T-cell (primary cell): ENCODE measurements around the gene GAGE12E. TPM values are rescaled to one million over a fixed set of nuclear protein-coding genes. Genes with fewer than 3 reads are reported as not detected.
"Not testable (repeated sequence)": the region's sequence is repeated elsewhere in the genome, so short reads cannot be mapped to it uniquely, and the experiment has no call there.

Experiments
- ATAC-seq, 4 experiments: fragments of 200-7000 bp in 3 of 4; fragments of 150-1000 bp in 1 of 4; cut with Tn5 transposase; replicated peaks in 1 of 4; 1 replicate in 3 of 4; 2 replicates in 1 of 4; pipeline ENCODE4 v1.10.0; 2021; ENCODE audit warnings: moderate library complexity in 3 of 4, mild to moderate bottlenecking in 2 of 4, moderate number of reproducible peaks in 1 of 4
- CTCF ChIA-PET, 2 donors: fragments of 300-600 bp; sonication (Branson Sonifier 250); formaldehyde crosslinking; loops; one replicate each; lab custom pipeline; 2022; ENCODE audit warnings: antibody characterized with exemption in 2 of 2; lab: Charles Lee
- POLR2A ChIA-PET, 2 donors: fragments of 300-600 bp; sonication (Branson Sonifier 250); formaldehyde crosslinking; loops; one replicate each; lab custom pipeline; 2022; ENCODE audit warnings: antibody characterized with exemption in 2 of 2; lab: Charles Lee
- DNase-seq, 35 experiments: peaks; one replicate each; pipeline versions ENCODE4 v3.0.0 to v3.0.0-alpha.2; 2013 to 2023
- H3K27ac ChIP-seq: one replicate; pipeline ENCODE4 v1.5.1; 2013; ENCODE audit warnings: low read length
- H3K27me3 ChIP-seq, 2 experiments: replicated peaks in 1 of 2; 1 replicate in 1 of 2; 2 replicates in 1 of 2; pipeline versions ENCODE4 v1.6.1 to v1.7.0; 2013; ENCODE audit warnings: low read length in 1 of 2, mixed read lengths in 1 of 2; ENCODE audit not compliant: control insufficient read depth in 2 of 2, insufficient read depth in 2 of 2; ENCODE audit errors: extremely low read depth in 1 of 2
- H3K36me3 ChIP-seq, 2 donors: 1 replicate in 1 of 2; 2 replicates in 1 of 2; pipeline versions ENCODE4 v1.6.1 to v1.7.0; 2013; ENCODE audit warnings: low read length in 1 of 2; ENCODE audit not compliant: control insufficient read depth in 2 of 2, insufficient read depth in 1 of 2; ENCODE audit errors: extremely low read depth in 1 of 2
- H3K4me1 ChIP-seq, 2 experiments: 1 replicate in 1 of 2; 2 replicates in 1 of 2; pipeline versions ENCODE4 v1.6.1 to v1.7.0; 2013; ENCODE audit warnings: low read length in 2 of 2, mixed read lengths in 1 of 2; ENCODE audit not compliant: insufficient read depth in 2 of 2, control insufficient read depth in 1 of 2; ENCODE audit errors: extremely low read depth in 1 of 2
- H3K4me3 ChIP-seq, 2 donors: 1 replicate in 1 of 2; 2 replicates in 1 of 2; pipeline versions ENCODE4 v1.5.1 to v1.7.0; 2013; ENCODE audit warnings: mild to moderate bottlenecking in 2 of 2, low read length in 1 of 2, moderate library complexity in 1 of 2; ENCODE audit not compliant: control insufficient read depth in 1 of 2; ENCODE audit errors: extremely low read depth in 1 of 2
- H3K9me3 ChIP-seq: 2 replicates; pipeline ENCODE4 v1.7.0; 2013
- H3K27ac Mint-ChIP-seq, 2 donors: one replicate each; pipeline ENCODE4 v1.8.0; 2020 to 2021; ENCODE audit warnings: mild to moderate bottlenecking in 2 of 2, mixed read lengths in 2 of 2
- H3K27me3 Mint-ChIP-seq, 2 donors: one replicate each; pipeline ENCODE4 v1.8.0; 2021 to 2022; ENCODE audit warnings: mixed read lengths in 2 of 2
- H3K36me3 Mint-ChIP-seq: one replicate; pipeline ENCODE4 v1.8.0; 2021; ENCODE audit warnings: mixed read lengths
- H3K4me1 Mint-ChIP-seq, 3 donors: one replicate each; pipeline ENCODE4 v1.8.0; 2020 to 2022; ENCODE audit warnings: mixed read lengths in 3 of 3, mild to moderate bottlenecking in 1 of 3
- H3K4me3 Mint-ChIP-seq, 3 donors: one replicate each; pipeline ENCODE4 v1.8.0; 2020 to 2022; ENCODE audit warnings: mild to moderate bottlenecking in 3 of 3, mixed read lengths in 3 of 3, moderate library complexity in 3 of 3
- H3K9me3 Mint-ChIP-seq, 3 donors: one replicate each; pipeline ENCODE4 v1.8.0; 2020 to 2022; ENCODE audit warnings: mixed read lengths in 3 of 3
- WGBS: methylation state at CpG from one replicate; pipeline ENCODE4 v1.1.5; 2013; ENCODE audit warnings: missing lambda C conversion rate; ENCODE audit not compliant: insufficient coverage; 5-methylcytosine and 5-hydroxymethylcytosine counted together
- total RNA-seq, 35 experiments: library from RNA in 6 of 35; stranded (reverse) in 6 of 35; fragments of 120-200 nt in 1 of 35; gene quantifications; one replicate each; pipeline versions ENCODE4 v1.2.1 to v1.2.4 and lab custom pipeline; 2013 to 2026

The GAGE12E gene
- total RNA-seq, 5 donors from 2014 or later (not counting 1 experiment from before 2014, with no cell fraction given): not detected

DNA sequence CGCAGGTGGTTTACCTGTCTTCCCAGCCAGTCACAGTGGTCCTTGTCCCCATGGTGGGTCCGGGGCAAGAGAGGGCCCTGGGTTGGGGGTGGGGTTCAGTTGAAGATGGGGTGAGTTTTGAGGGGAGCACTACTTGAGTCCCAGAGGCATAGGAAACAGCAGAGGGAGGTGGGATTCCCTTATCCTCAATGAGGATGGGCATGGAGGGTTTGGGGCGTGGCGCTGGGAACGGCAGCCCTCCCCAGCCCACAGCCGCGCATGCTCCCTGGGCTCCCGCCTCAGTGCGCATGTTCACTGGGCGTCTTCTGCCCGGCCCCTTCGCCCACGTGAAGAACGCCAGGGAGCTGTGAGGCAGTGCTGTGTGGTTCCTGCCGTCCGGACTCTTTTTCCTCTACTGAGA, 28.6 kb downstream of the GAGE12E start, which contains the start of gene GAGE12H:
TSS of gene GAGE12H (plus strand) at position 301 of the 400 bp plus-strand sequence. CDS start 1,155 bp downstream, outside the sequence.
- H3K27ac ChIP-seq, H3K9me3 Mint-ChIP-seq, DNase-seq, H3K36me3 Mint-ChIP-seq, H3K4me1 ChIP-seq, H3K27me3 ChIP-seq, H3K27me3 Mint-ChIP-seq, CTCF ChIA-PET, H3K4me3 ChIP-seq, ATAC-seq, H3K27ac Mint-ChIP-seq, H3K9me3 ChIP-seq, H3K4me1 Mint-ChIP-seq, H3K4me3 Mint-ChIP-seq, H3K36me3 ChIP-seq, POLR2A ChIA-PET: not testable (repeated sequence)
- WGBS: no CpG with 5 or more reads among the region's 16 CpGs

GRCh38 chrX:49589196-49589595, 38.1 kb downstream of the GAGE12E start, which contains the start of gene GAGE2A:
Gene GAGE2A, plus strand, starts transcription at chrX:49589496. Its CDS starts 1,155 bp downstream, at chrX:49590651.
- CTCF ChIA-PET, POLR2A ChIA-PET, H3K36me3 ChIP-seq, H3K27me3 ChIP-seq, H3K4me3 Mint-ChIP-seq, H3K9me3 Mint-ChIP-seq, H3K27ac ChIP-seq, H3K4me3 ChIP-seq, ATAC-seq, H3K36me3 Mint-ChIP-seq, H3K9me3 ChIP-seq, H3K27ac Mint-ChIP-seq, H3K27me3 Mint-ChIP-seq, H3K4me1 ChIP-seq, DNase-seq, H3K4me1 Mint-ChIP-seq: not testable (repeated sequence)
- no CpG with 5 or more reads among the region's 16 CpGs for WGBS

DNA sequence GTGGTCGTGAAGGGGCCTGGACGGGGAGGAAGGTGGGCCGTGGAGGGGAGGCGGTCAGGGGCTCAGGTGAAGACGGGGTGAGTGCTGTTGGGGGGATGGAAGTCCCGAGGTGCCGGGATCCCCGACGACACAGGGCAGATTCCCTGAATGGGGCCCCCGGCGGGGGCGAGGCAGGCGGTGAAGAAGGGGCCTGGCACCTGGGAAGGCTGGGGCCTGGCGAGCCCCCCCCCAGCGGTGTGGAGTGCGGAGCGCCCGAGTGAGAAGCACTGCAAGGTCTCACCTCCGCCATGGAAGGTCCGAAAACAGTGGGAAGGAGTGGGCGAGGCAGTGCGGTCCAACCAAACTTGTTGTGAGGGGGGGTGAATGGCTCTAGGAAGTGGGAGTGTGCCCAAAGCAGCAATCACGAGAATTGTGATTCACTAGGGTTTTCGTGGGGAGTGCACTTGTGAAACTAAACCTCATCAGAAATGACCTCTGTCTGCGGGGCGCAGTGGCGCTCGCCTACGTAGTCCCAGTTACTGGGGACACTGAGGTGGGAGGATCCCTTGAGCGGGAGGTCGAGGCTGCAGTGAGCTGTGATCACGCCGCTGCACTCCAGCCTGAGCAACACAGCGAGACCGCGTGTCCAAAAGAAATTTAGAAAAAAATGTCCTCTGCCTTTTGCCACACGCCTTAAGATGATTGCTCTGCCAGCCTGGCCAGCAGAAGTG, 38.8 kb downstream of the GAGE12E start:
- CTCF ChIA-PET, H3K27ac Mint-ChIP-seq, H3K9me3 ChIP-seq, H3K36me3 ChIP-seq, H3K36me3 Mint-ChIP-seq, H3K27me3 ChIP-seq, H3K27me3 Mint-ChIP-seq, POLR2A ChIA-PET, H3K9me3 Mint-ChIP-seq, H3K4me1 ChIP-seq, H3K4me1 Mint-ChIP-seq, ATAC-seq, H3K27ac ChIP-seq, H3K4me3 ChIP-seq, H3K4me3 Mint-ChIP-seq: not testable (repeated sequence)
- 98% methylated on average over 11 of the region's 37 CpGs for WGBS
- DNase-seq: peak in 11 of 35 experiments; percentile 0 to 16 (median 2)

DNA sequence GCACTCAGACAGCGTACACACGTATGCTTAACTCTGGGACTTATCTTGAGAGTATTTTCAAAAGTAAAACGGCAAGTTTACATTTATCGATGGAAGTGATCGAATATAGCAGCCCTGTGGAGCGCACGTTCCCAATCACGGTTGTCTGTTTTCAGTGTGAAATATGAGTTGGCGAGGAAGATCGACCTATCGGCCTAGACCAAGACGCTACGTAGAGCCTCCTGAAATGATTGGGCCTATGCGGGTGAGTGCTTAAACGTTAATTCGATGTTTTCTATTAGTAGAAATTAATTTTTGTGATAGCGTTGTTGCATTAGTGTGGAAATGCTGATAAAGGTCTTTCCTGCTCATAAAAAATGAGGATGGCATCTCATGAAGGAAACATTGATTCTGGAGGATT, 39.4 kb downstream of the GAGE12E start:
- CTCF ChIA-PET, POLR2A ChIA-PET, H3K27ac Mint-ChIP-seq, H3K4me3 Mint-ChIP-seq, H3K27me3 Mint-ChIP-seq, H3K4me3 ChIP-seq, H3K4me1 ChIP-seq, H3K9me3 ChIP-seq, ATAC-seq, H3K4me1 Mint-ChIP-seq, H3K27ac ChIP-seq, H3K36me3 ChIP-seq, H3K9me3 Mint-ChIP-seq, H3K27me3 ChIP-seq, H3K36me3 Mint-ChIP-seq: not testable (repeated sequence)
- no CpG with 5 or more reads among the region's 17 CpGs for WGBS
- peak in 1 of 35 experiments; percentile 6 for DNase-seq

DNA sequence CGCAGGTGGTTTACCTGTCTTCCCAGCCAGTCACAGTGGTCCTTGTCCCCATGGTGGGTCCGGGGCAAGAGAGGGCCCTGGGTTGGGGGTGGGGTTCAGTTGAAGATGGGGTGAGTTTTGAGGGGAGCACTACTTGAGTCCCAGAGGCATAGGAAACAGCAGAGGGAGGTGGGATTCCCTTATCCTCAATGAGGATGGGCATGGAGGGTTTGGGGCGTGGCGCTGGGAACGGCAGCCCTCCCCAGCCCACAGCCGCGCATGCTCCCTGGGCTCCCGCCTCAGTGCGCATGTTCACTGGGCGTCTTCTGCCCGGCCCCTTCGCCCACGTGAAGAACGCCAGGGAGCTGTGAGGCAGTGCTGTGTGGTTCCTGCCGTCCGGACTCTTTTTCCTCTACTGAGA, 47.6 kb downstream of the GAGE12E start, which contains the start of gene GAGE1:
TSS of gene GAGE1 (plus strand) at position 301 of the 400 bp plus-strand sequence. CDS start 1,155 bp downstream, outside the sequence.
- POLR2A ChIA-PET, H3K4me3 ChIP-seq, H3K27me3 ChIP-seq, ATAC-seq, CTCF ChIA-PET, H3K4me1 ChIP-seq, H3K27ac ChIP-seq, H3K9me3 ChIP-seq, DNase-seq, H3K36me3 ChIP-seq, H3K9me3 Mint-ChIP-seq, H3K36me3 Mint-ChIP-seq, H3K27me3 Mint-ChIP-seq, H3K4me1 Mint-ChIP-seq, H3K27ac Mint-ChIP-seq, H3K4me3 Mint-ChIP-seq: not testable (repeated sequence)
- WGBS: no CpG with 5 or more reads among the region's 16 CpGs

Other genes with a start within 250 kb of the GAGE12E start
- under 1 TPM in 1 of 5 donors, not detected in 4; 0.66 TPM for gene GAGE10, start 247.6 kb upstream of the GAGE12E start, total RNA-seq
- not detected for gene GAGE12J, start 229.3 kb upstream of the GAGE12E start, total RNA-seq
- not detected for gene GAGE13, start 219.7 kb upstream of the GAGE12E start, total RNA-seq
- gene GAGE12C, start 19.1 kb upstream of the GAGE12E start, total RNA-seq: not detected
- gene GAGE12D, start 9.6 kb upstream of the GAGE12E start, total RNA-seq: not detected
- gene GAGE12F, start 9.6 kb downstream of the GAGE12E start, total RNA-seq: under 1 TPM in 2 of 5 donors, not detected in 3; 0.63 to 0.64 TPM
- gene GAGE12G, start 19.1 kb downstream of the GAGE12E start, total RNA-seq: under 1 TPM in 2 of 5 donors, not detected in 3; 0.63 to 0.64 TPM
- not detected for gene GAGE12H, start 28.7 kb downstream of the GAGE12E start, total RNA-seq
- gene GAGE2A, start 38.2 kb downstream of the GAGE12E start, total RNA-seq: not detected
- gene GAGE1, start 47.7 kb downstream of the GAGE12E start, total RNA-seq: under 1 TPM in 2 of 5 donors, not detected in 3; 0.54 to 0.72 TPM
- not detected for gene PAGE1, start 144.7 kb downstream of the GAGE12E start, total RNA-seq